AG09309 (cell line): ENCODE data around the gene LCAT.

Experiments used
- DNase-seq: peaks from one replicate; pipeline ENCODE4 v3.0.0-alpha.2; 2010; ENCODE audit warnings: low read depth
- H3K4me3 ChIP-seq: 2 replicates; pipeline ENCODE4 v1.5.1; 2011; ENCODE audit warnings: mild to moderate bottlenecking, low read depth, low read length, moderate library complexity; ENCODE audit not compliant: control insufficient read depth
- CTCF ChIP-seq: IDR thresholded peaks from 2 replicates; pipeline ENCODE4 v1.5.1; 2011; ENCODE audit warnings: mild to moderate bottlenecking, low read depth, low read length, inconsistent platforms; ENCODE audit not compliant: insufficient read depth, control insufficient read depth; ENCODE audit errors: missing control alignments

LCAT gene

GRCh38 chr16:67954421-67955196 lies 10.7 kb upstream of the LCAT start:
- TF ChIP-seq CTCF, result no peak
- no peak for DNase-seq
- no peak overlapping the region for H3K4me3 ChIP-seq

- DNase-seq, result no peak
- no peak for TF ChIP-seq CTCF
- no peak overlapping the region for H3K4me3 ChIP-seq
Observed at GRCh38 chr16:67953641-67954375, 9.9 kb upstream of the LCAT start.

GRCh38 chr16:67951485-67951884 lies 7.6 kb upstream of the LCAT start:
- TF ChIP-seq CTCF, result no peak
- no peak overlapping the region for H3K4me3 ChIP-seq
- DNase-seq, result no peak

GRCh38 chr16:67950335-67950843 lies 6.5 kb upstream of the LCAT start:
- no peak overlapping the region for H3K4me3 ChIP-seq
- no peak for TF ChIP-seq CTCF

GRCh38 chr16:67949645-67950044 lies 5.7 kb upstream of the LCAT start:
- no peak for TF ChIP-seq CTCF
- DNase-seq, result no peak

More at GRCh38 chr16:67950335-67950843, 6.5 kb upstream of the LCAT start:
- DNase-seq, result no peak

GRCh38 chr16:67948015-67948414 lies 4.1 kb upstream of the LCAT start:
- no peak overlapping the region for H3K4me3 ChIP-seq
- DNase-seq, result no peak
- no peak for TF ChIP-seq CTCF

More at GRCh38 chr16:67949645-67950044, 5.7 kb upstream of the LCAT start:
- no peak overlapping the region for H3K4me3 ChIP-seq
